Endodermal cell (in vitro differentiated cells): ENCODE results near the gene TEAD2. TPM values are rescaled to one million over a fixed set of nuclear protein-coding genes. Genes with fewer than 3 reads are reported as not detected.

Experiments
- DNase-seq: peaks from one replicate; pipeline ENCODE4 v3.0.0-alpha.2; 2017
- H3K27ac ChIP-seq: 2 replicates; pipeline ENCODE4 v1.5.1; 2013; ENCODE audit warnings: mild to moderate bottlenecking, low read depth, low read length, moderate library complexity
- H3K27me3 ChIP-seq: 2 replicates; pipeline ENCODE4 v1.6.1; 2013; ENCODE audit warnings: mild to moderate bottlenecking, low read length, moderate library complexity; ENCODE audit not compliant: insufficient read depth, control insufficient read depth, poor library complexity, severe bottlenecking
- H3K36me3 ChIP-seq: 2 replicates; pipeline ENCODE4 v1.7.0; 2013; ENCODE audit warnings: mild to moderate bottlenecking, low read length, moderate library complexity; ENCODE audit not compliant: control insufficient read depth, insufficient read depth
- H3K4me1 ChIP-seq: one replicate; pipeline ENCODE4 v1.7.0; 2013; ENCODE audit warnings: low read length; ENCODE audit not compliant: control insufficient read depth, insufficient read depth
- H3K4me3 ChIP-seq: 2 replicates; pipeline ENCODE4 v1.5.1; 2013; ENCODE audit warnings: mild to moderate bottlenecking, low read length, moderate library complexity
- H3K9ac ChIP-seq: 2 replicates; pipeline ENCODE4 v1.6.1; 2013; ENCODE audit warnings: mild to moderate bottlenecking, low read length, moderate library complexity; ENCODE audit not compliant: poor library complexity, severe bottlenecking; ENCODE audit errors: extremely low read depth
- H3K9me3 ChIP-seq: 2 replicates; pipeline ENCODE4 v1.6.1; 2013; ENCODE audit warnings: mild to moderate bottlenecking, low read length, moderate library complexity; ENCODE audit not compliant: control insufficient read depth
- H3K27ac Mint-ChIP-seq: 2 replicates; pipeline ENCODE4 v1.8.0; 2020; ENCODE audit warnings: mixed read lengths
- H3K27me3 Mint-ChIP-seq: 2 replicates; pipeline ENCODE4 v1.8.0; 2021; ENCODE audit warnings: mild to moderate bottlenecking, mixed read lengths; ENCODE audit not compliant: insufficient read depth
- H3K36me3 Mint-ChIP-seq: 2 replicates; pipeline ENCODE4 v1.8.0; 2020; ENCODE audit warnings: low read depth, mixed read lengths
- H3K4me1 Mint-ChIP-seq: 2 replicates; pipeline ENCODE4 v1.8.0; 2020; ENCODE audit warnings: mixed read lengths
- H3K4me3 Mint-ChIP-seq: 2 replicates; pipeline ENCODE4 v1.8.0; 2020; ENCODE audit warnings: mild to moderate bottlenecking, moderate library complexity, mixed read lengths
- H3K9me3 Mint-ChIP-seq: 2 replicates; pipeline ENCODE4 v1.8.0; 2020; ENCODE audit warnings: mild to moderate bottlenecking, mixed read lengths
- WGBS, 2 experiments: methylation state at CpG; one replicate each; pipeline versions ENCODE4 v1.1.5 to v1.1.7; 2013; ENCODE audit warnings: missing lambda C conversion rate in 2 of 2, mixed read lengths in 1 of 2; ENCODE audit not compliant: insufficient coverage in 1 of 2, insufficient read length in 1 of 2; 5-methylcytosine and 5-hydroxymethylcytosine counted together
- total RNA-seq, 2 donors: library from RNA; stranded (reverse); fragmentation: NEBNext Ultra II Directional in 1 of 2; extraction: Animal tissue kit (Norgen Biotek cat#: 25700) in 1 of 2; gene quantifications; 2 replicates in 1 of 2; 3 replicates in 1 of 2; pipeline ENCODE4 v1.2.1, GENCODE V29; 2021
- TF ChIP-seq, protein P1 (sequence below): fragments of 200-600 bp; sonication (generic); conservative IDR thresholded peaks from 2 replicates; pipeline ENCODE4 v1.5.0; 2021; ENCODE audit warnings: antibody characterized with exemption, mild to moderate bottlenecking

The TEAD2 gene
- total RNA-seq, 2 donors from 2014 or later, result 142 to 166 TPM

DNA sequence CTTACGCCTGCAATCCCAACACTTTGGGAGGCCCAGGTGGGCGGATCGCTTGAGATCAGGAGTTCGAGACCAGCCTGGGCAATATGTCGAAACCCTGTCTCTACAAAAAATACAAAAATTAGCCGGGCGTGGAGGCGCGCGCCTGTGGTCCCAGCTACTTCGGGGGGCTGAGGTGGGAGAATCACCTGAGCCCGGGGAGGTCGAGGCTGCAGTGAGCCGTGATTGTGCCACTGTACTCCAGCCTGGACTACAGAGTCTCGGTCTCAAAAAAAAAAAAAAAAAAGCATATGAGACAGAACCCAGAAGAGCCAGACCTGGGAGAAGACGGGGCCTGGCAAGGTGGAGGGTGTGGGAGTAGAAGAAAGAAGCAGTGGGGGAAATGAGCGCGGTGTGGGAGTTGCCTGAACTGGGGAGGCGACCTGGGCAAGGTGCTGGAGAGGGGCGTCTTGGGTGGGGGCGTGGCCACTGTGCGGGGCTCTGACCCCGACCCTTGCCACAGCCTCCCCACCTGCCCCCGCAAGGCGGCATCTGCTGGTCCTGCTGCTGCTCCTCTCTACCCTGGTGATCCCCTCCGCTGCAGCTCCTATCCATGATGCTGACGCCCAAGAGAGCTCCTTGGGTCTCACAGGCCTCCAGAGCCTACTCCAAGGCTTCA lies 2.0 kb upstream of the TEAD2 start:
- WGBS, 2 experiments, result 77 to 84% methylated on average over 16 to 27 of the region's 27 CpGs

DNA sequence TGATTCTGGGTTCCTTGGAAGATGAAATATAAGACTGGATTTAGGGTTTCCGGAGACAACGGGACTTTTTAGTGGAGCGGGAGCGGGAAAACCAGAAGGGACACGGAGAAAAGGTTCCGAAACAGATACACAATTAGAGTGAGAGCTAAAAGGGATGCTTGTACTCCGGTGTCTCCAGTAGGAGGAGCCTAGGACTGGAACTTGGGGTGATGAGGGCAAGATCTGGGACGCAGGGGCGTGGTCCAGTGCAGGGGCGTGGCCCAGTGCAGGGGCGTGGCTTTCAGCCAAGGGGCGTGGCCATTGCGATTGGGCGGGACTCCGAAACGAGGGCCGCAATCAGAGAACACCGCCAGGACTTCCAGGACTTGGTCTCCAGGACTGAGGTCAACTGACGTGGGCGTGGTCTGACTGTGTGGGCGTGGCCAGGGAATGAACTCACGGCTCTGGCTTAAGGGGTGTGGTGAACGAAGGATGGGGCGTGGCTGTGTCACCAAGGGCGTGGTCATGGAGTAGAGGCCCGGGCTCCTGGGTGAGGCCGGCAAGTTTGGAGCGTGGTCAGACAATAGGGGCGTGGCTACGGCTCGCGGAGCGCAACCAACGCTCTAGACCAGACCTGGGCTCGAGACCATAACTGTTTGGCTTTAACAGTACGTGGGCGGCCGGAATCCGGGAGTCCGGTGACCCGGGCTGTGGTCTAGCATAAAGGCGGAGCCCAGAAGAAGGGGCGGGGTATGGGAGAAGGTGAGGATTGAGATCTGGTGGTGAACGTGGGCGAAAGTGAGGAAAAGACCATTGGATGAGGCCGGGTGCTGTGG lies 1.3 kb upstream of the TEAD2 start, which contains the start of gene DKKL1:
Gene DKKL1, plus strand, starts transcription at position 610 of the 815 bp plus-strand sequence. Its CDS starts 122 bp downstream, at position 732.
- H3K9me3 Mint-ChIP-seq, result no peaks in the 10 kb centered on the region
- Histone ChIP-seq H3K36me3 (peaks cover 12% of the 10 kb centered on the region), H3K9me3 (no peaks in the 10 kb centered on the region), H3K4me3 (peak within 1 kb of the TSS; percentile 95), H3K27me3 (no peaks in the 10 kb centered on the region), H3K9ac (peak within 1 kb of the TSS; percentile 100), H3K27ac (peak within 1 kb of the TSS; percentile 100), H3K4me1 (no peaks in the 10 kb centered on the region)
- peaks cover 16% of the 10 kb centered on the region for H3K36me3 Mint-ChIP-seq
- 3% methylated on average over 13 to 46 of the region's 46 CpGs for WGBS, 2 experiments
- peaks cover 4% of the 10 kb centered on the region for H3K4me1 Mint-ChIP-seq
- H3K4me3 Mint-ChIP-seq, result no peak within 1 kb of the TSS
- peak; percentile 100 for DNase-seq
- H3K27me3 Mint-ChIP-seq, result peaks cover 3% of the 10 kb centered on the region
- TF ChIP-seq, protein P1, sequence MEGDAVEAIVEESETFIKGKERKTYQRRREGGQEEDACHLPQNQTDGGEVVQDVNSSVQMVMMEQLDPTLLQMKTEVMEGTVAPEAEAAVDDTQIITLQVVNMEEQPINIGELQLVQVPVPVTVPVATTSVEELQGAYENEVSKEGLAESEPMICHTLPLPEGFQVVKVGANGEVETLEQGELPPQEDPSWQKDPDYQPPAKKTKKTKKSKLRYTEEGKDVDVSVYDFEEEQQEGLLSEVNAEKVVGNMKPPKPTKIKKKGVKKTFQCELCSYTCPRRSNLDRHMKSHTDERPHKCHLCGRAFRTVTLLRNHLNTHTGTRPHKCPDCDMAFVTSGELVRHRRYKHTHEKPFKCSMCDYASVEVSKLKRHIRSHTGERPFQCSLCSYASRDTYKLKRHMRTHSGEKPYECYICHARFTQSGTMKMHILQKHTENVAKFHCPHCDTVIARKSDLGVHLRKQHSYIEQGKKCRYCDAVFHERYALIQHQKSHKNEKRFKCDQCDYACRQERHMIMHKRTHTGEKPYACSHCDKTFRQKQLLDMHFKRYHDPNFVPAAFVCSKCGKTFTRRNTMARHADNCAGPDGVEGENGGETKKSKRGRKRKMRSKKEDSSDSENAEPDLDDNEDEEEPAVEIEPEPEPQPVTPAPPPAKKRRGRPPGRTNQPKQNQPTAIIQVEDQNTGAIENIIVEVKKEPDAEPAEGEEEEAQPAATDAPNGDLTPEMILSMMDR, result peak; percentile 43
- no peak within 1 kb of the TSS for H3K27ac Mint-ChIP-seq

More for the DNA sequence above, 2.0 kb upstream of the TEAD2 start:
- peak overlapping the region; percentile 68 for H3K4me3 ChIP-seq
- Mint-ChIP-seq H3K4me1 (peaks cover 4% of the 10 kb centered on the region), H3K27me3 (peaks cover 3% of the 10 kb centered on the region), H3K9me3 (peaks cover 7% of the 10 kb centered on the region), H3K36me3 (peaks cover 11% of the 10 kb centered on the region), H3K27ac (no peak overlapping the region), H3K4me3 (no peak overlapping the region)
- no peak overlapping the region for H3K27ac ChIP-seq
- no peaks in the 10 kb centered on the region for H3K27me3 ChIP-seq
- DNase-seq, result no peak
- peaks cover 5% of the 10 kb centered on the region for H3K36me3 ChIP-seq
- TF ChIP-seq, protein P1, result no peak
- H3K9me3 ChIP-seq, result peaks cover 7% of the 10 kb centered on the region
- H3K4me1 ChIP-seq, result no peaks in the 10 kb centered on the region
- H3K9ac ChIP-seq, result no peak overlapping the region

DNA sequence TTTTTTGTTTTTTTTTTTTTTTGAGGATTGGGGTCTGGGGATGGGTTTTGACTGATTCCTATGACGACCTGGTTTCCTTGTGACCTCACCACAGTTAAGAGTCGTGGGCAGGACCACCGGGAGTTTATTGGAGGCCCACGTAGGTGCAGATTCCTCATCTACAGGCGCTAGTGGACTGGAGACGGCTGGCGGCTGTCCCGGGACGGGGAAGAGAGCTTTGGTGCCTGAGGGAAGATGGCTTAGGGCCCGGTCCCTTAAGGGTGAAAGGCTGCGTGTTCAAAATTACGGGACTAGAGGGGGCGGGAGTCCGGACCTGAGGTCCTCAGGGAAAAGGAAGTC lies 682 bp upstream of the TEAD2 start:
- Mint-ChIP-seq H3K4me1 (peaks cover 4% of the 10 kb centered on the region), H3K27me3 (peaks cover 3% of the 10 kb centered on the region), H3K27ac (no peak overlapping the region), H3K4me3 (no peak overlapping the region), H3K9me3 (no peaks in the 10 kb centered on the region), H3K36me3 (peaks cover 20% of the 10 kb centered on the region)
- 0 to 2% methylated on average over 4 to 14 of the region's 14 CpGs for WGBS, 2 experiments
- no peaks in the 10 kb centered on the region for H3K27me3 ChIP-seq
- peak overlapping the region; percentile 100 for H3K27ac ChIP-seq
- no peak for DNase-seq
- TF ChIP-seq, protein P1, result no peak
- H3K4me3 ChIP-seq, result peak overlapping the region; percentile 95
- peaks cover 18% of the 10 kb centered on the region for H3K36me3 ChIP-seq
- H3K9me3 ChIP-seq, result no peaks in the 10 kb centered on the region
- H3K9ac ChIP-seq, result peak overlapping the region; percentile 100
- H3K4me1 ChIP-seq, result no peaks in the 10 kb centered on the region
